Small intestine (tissue), 16 donors: ENCODE data around the gene OOSP4B. TPM values are rescaled to one million over a fixed set of nuclear protein-coding genes. Genes with fewer than 3 reads are reported as not detected.
"Not testable (repeated sequence)": the region's sequence is repeated elsewhere in the genome, so short reads cannot be mapped to it uniquely, and the experiment has no call there.

Experiments used
- DNase-seq, 2 donors: peaks; one replicate each; pipeline versions ENCODE4 v3.0.0 to v3.0.0-alpha.2; 2013
- FAIRE-seq: peaks from 2 replicates; lab custom pipeline; 2012; peaks lifted over from hg19 to GRCh38; lab: Jason Lieb, UNC
- H3K27ac ChIP-seq, 3 donors: one replicate each; pipeline ENCODE4 v1.5.1; 2013; ENCODE audit warnings: low read length in 2 of 3, mild to moderate bottlenecking in 2 of 3, control low read depth in 1 of 3, inconsistent platforms in 1 of 3, low read depth in 1 of 3, moderate library complexity in 1 of 3
- H3K27me3 ChIP-seq, 3 donors: one replicate each; pipeline ENCODE4 v1.6.1; 2013; ENCODE audit warnings: low read length in 3 of 3, inconsistent platforms in 1 of 3; ENCODE audit not compliant: control insufficient read depth in 3 of 3, insufficient read depth in 3 of 3
- H3K36me3 ChIP-seq, 3 donors: one replicate each; pipeline ENCODE4 v1.6.1; 2013; ENCODE audit warnings: low read length in 3 of 3, inconsistent platforms in 1 of 3, low read depth in 1 of 3, mild to moderate bottlenecking in 1 of 3, moderate library complexity in 1 of 3; ENCODE audit not compliant: control insufficient read depth in 3 of 3, insufficient read depth in 2 of 3
- H3K4me1 ChIP-seq, 3 donors: one replicate each; pipeline ENCODE4 v1.6.1; 2013; ENCODE audit warnings: low read length in 2 of 3, inconsistent platforms in 1 of 3, low read depth in 1 of 3, mild to moderate bottlenecking in 1 of 3, moderate library complexity in 1 of 3; ENCODE audit not compliant: control insufficient read depth in 3 of 3, insufficient read depth in 2 of 3
- H3K4me3 ChIP-seq, 3 donors: one replicate each; pipeline ENCODE4 v1.5.1; 2013; ENCODE audit warnings: low read length in 3 of 3, control low read depth in 1 of 3, inconsistent platforms in 1 of 3, low read depth in 1 of 3, mild to moderate bottlenecking in 1 of 3, moderate library complexity in 1 of 3
- H3K9me3 ChIP-seq, 2 donors: one replicate each; pipeline ENCODE4 v1.6.1; 2013; ENCODE audit warnings: low read depth in 1 of 2, low read length in 1 of 2; ENCODE audit not compliant: control insufficient read depth in 2 of 2, insufficient read depth in 1 of 2
- WGBS, 3 donors: extraction: QIAGEN DNeasy Blood & Tissue Kit; methylation state at CpG; one replicate each; pipeline ENCODE4 v1.1.7; 2013; 5-methylcytosine and 5-hydroxymethylcytosine counted together
- long read RNA-seq, 10 donors: transcript quantifications; one replicate each; lab custom pipeline, GENCODE V29; 2026
- polyA plus RNA-seq, 4 donors: library from polyadenylated mRNA; stranded (reverse) in 3 of 4; unstranded in 1 of 4; fragments of 200-250 nt in 3 of 4; fragments of 120-200 nt in 1 of 4; gene quantifications; one replicate each; pipeline versions ENCODE4 v1.2.1 to v1.2.3, GENCODE V29; 2013
- donor health status: healthy with polysubstance abuse.
- donor health status: control.
- donor health status: control.
- donor health status: Bipolar disorder and iron deficiency.
- donor health status: healthy.

The OOSP4B gene
- polyA plus RNA-seq: not detected
- long read RNA-seq, donor 1: 0 reads
- long read RNA-seq, donor 2: 0 reads
- long read RNA-seq, donor 3: 0 reads
- long read RNA-seq, donor 4: 0 reads
- long read RNA-seq, donor 5: 0 reads
- long read RNA-seq, donor 6: 0 reads
- long read RNA-seq, donor 7: 0 reads
- long read RNA-seq, donor 8: 0 reads
- long read RNA-seq, donor 9: 0 reads
- long read RNA-seq, donor 10: 0 reads

GRCh38 chr11:60016881-60017280 lies at the start of gene OOSP4B:
Gene OOSP4B, plus strand, starts transcription at chr11:60017181.
- FAIRE-seq (no peak), DNase-seq (no peak)
- 81 to 94% (median 94%) methylated on average over 1 of the region's 1 CpG for WGBS, 3 donors
- Histone ChIP-seq H3K27ac (no peak within 1 kb of the TSS), H3K9me3 (no peaks in the 10 kb centered on the region), H3K4me1 (no peaks in the 10 kb centered on the region), H3K27me3 (no peaks in the 10 kb centered on the region), H3K36me3 (no peaks in the 10 kb centered on the region), H3K4me3 (no peak within 1 kb of the TSS)

GRCh38 chr11:59967677-59968394 lies 49.1 kb upstream of the OOSP4B start:
- no peak overlapping the region for H3K4me3 ChIP-seq
- WGBS, 3 donors: 84 to 94% (median 88%) methylated on average over 3 of the region's 3 CpGs
- H3K9me3 ChIP-seq: no peaks in the 10 kb centered on the region
- H3K36me3 ChIP-seq: no peaks in the 10 kb centered on the region
- no peak overlapping the region for H3K27ac ChIP-seq
- FAIRE-seq (no peak), DNase-seq (no peak)
- no peaks in the 10 kb centered on the region for H3K4me1 ChIP-seq
- H3K27me3 ChIP-seq: no peaks in the 10 kb centered on the region

GRCh38 chr11:59968395-59968783 lies 48.6 kb upstream of the OOSP4B start:
- WGBS, 3 donors: 76 to 95% (median 80%) methylated on average over 1 of the region's 1 CpG
- no peak for FAIRE-seq
- no peak for DNase-seq
- Histone ChIP-seq H3K36me3 (no peaks in the 10 kb centered on the region), H3K4me3 (no peak overlapping the region), H3K27me3 (no peaks in the 10 kb centered on the region), H3K4me1 (no peaks in the 10 kb centered on the region), H3K27ac (no peak overlapping the region), H3K9me3 (no peaks in the 10 kb centered on the region)

- Histone ChIP-seq H3K27ac (no peak overlapping the region), H3K4me1 (no peaks in the 10 kb centered on the region), H3K4me3 (no peak overlapping the region), H3K27me3 (no peaks in the 10 kb centered on the region), H3K36me3 (no peaks in the 10 kb centered on the region), H3K9me3 (no peaks in the 10 kb centered on the region)
- FAIRE-seq (no peak), DNase-seq (no peak)
- 51 to 64% (median 54%) methylated on average over 5 of the region's 5 CpGs for WGBS, 3 donors
Observed at GRCh38 chr11:59973097-59973496, 43.9 kb upstream of the OOSP4B start.

GRCh38 chr11:59981106-59981770 lies 35.7 kb upstream of the OOSP4B start:
- Histone ChIP-seq H3K4me1 (no peaks in the 10 kb centered on the region), H3K4me3 (no peak overlapping the region), H3K9me3 (no peaks in the 10 kb centered on the region), H3K27me3 (peaks cover 0 to 3% (median 0%) of the 10 kb centered on the region in 3 donors), H3K27ac (no peak overlapping the region), H3K36me3 (no peaks in the 10 kb centered on the region)
- DNase-seq: no peak
- 90 to 94% (median 92%) methylated on average over 4 of the region's 4 CpGs for WGBS, 3 donors
- FAIRE-seq: no peak

GRCh38 chr11:59982037-59982436 lies 34.9 kb upstream of the OOSP4B start:
- 57 to 68% (median 66%) methylated on average over 4 of the region's 4 CpGs for WGBS, 3 donors
- not testable (repeated sequence) for H3K4me1 ChIP-seq, H3K27me3 ChIP-seq, H3K4me3 ChIP-seq, FAIRE-seq, DNase-seq, H3K36me3 ChIP-seq, H3K27ac ChIP-seq, H3K9me3 ChIP-seq

- Histone ChIP-seq H3K27me3 (peaks cover 0 to 3% (median 0%) of the 10 kb centered on the region in 3 donors), H3K36me3 (no peaks in the 10 kb centered on the region), H3K27ac (no peak overlapping the region), H3K9me3 (no peaks in the 10 kb centered on the region), H3K4me3 (no peak overlapping the region), H3K4me1 (no peaks in the 10 kb centered on the region)
- no peak for DNase-seq
- no peak for FAIRE-seq
- 86 to 100% (median 93%) methylated on average over 1 of the region's 1 CpG for WGBS, 3 donors
Observed at GRCh38 chr11:59983212-59983611, 33.8 kb upstream of the OOSP4B start.

- DNase-seq: no peak
- no peaks in the 10 kb centered on the region for H3K4me1 ChIP-seq
- H3K36me3 ChIP-seq: no peaks in the 10 kb centered on the region
- no peak overlapping the region for H3K27ac ChIP-seq
- 86 to 92% (median 91%) methylated on average over 3 of the region's 3 CpGs for WGBS, 3 donors
- FAIRE-seq: no peak
- H3K27me3 ChIP-seq: peaks cover 0 to 3% (median 0%) of the 10 kb centered on the region in 3 donors
- H3K4me3 ChIP-seq: no peak overlapping the region
- H3K9me3 ChIP-seq: no peaks in the 10 kb centered on the region
Observed at GRCh38 chr11:59984368-59984767, 32.6 kb upstream of the OOSP4B start.
